ENCODE measurements around the gene LCN1.
"Not testable (repeated sequence)": the region's sequence is repeated elsewhere in the genome, so short reads cannot be mapped to it uniquely, and the experiment has no call there.

The LCN1 gene

DNA sequence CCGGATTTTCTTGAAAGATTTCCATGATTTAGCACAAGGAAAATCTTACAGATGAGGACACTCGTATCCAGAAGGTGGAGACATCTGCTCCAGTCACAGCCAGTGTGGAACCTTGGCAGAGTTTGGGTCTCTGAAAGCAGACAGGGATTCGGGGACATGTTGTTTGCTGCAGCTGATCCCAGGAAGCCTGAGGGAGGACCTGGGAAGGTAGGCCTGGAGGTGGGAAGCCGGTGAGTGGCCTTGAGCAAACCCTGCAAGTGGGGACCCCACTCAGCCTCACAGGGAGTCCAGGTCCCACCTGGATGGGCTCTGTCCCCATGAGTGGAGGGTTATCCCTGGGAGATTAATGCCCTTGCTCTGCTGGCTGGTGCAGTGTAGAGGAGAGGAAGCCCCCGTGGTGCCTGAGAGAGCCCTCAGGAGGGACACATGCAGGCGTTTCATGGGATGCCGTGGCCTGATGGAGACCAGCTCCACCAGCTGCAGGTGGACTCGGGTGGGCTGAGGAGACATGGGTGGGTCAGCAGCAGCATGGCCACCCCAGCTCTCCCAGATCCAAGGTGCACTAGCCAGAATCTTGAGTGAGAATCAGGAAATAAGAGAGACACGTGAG is 12.9 kb upstream of the LCN1 start:
- no peak overlapping the region for H3K4me3 ChIP-seq (ENCODE audit: low read length)
- no peaks in the 10 kb centered on the region for H3K27me3 ChIP-seq (ENCODE audit: control insufficient read depth, insufficient read depth, low read length)
- H3K4me2 ChIP-seq (ENCODE audit: low read length), result no peak overlapping the region
- H3K9me3 ChIP-seq (replicated peaks; ENCODE audit: low read length), result no peaks in the 10 kb centered on the region
- H3K4me1 ChIP-seq (ENCODE audit: control insufficient read depth, insufficient read depth, low read length), result no peaks in the 10 kb centered on the region
- H3K9ac ChIP-seq (ENCODE audit: low read depth, low read length), result no peak overlapping the region
- H3K36me3 ChIP-seq (ENCODE audit: insufficient read depth, low read length), result peaks cover 22% of the 10 kb centered on the region

DNA sequence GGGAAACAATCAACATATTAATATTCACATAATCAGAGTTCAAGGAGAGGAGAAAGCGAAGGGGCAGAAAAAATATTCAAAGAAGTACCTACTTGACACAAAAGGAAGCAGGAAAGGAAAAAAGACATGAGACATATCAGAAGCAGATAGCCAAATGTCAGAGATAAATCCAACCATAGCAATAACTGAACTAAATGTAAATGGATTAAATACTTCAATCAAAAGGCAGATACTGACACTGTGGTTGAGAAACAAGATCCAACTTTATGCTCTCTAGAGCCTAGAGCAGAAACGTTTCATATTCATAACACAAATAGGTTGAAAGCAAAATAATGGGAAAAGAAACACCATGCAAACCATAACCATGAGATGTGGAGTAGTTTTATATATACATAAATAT is 11.8 kb upstream of the LCN1 start:
- H3K4me3 ChIP-seq (ENCODE audit: low read length), result no peak overlapping the region
- H3K9ac ChIP-seq (ENCODE audit: low read depth, low read length), result no peak overlapping the region
- H3K4me2 ChIP-seq (ENCODE audit: low read length), result no peak overlapping the region
- no peaks in the 10 kb centered on the region for H3K9me3 ChIP-seq (replicated peaks; ENCODE audit: low read length)
- H3K36me3 ChIP-seq (ENCODE audit: insufficient read depth, low read length), result peaks cover 10% of the 10 kb centered on the region
- no peaks in the 10 kb centered on the region for H3K4me1 ChIP-seq (ENCODE audit: control insufficient read depth, insufficient read depth, low read length)
- H3K27me3 ChIP-seq (ENCODE audit: control insufficient read depth, insufficient read depth, low read length), result no peaks in the 10 kb centered on the region

DNA sequence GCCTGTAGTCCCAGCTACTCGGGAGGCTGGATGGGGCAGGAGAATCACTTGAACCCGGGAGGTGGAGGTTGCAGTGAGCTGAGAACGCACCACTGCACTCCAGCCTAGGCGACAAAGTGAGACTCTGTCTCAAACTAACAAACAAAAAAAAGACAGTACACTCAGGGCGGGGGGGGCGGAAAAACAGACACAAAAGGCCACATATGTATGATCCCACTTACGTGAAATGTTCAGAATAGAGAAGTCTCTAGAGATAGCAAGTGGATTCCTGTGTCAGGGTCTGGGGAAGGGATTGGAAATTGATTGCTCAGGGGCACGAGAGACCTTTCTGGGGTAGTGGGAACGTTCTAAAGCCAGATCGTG is 9.0 kb upstream of the LCN1 start:
- H3K4me2 ChIP-seq (ENCODE audit: low read length), result no peak overlapping the region
- no peak overlapping the region for H3K9ac ChIP-seq (ENCODE audit: low read depth, low read length)
- no peaks in the 10 kb centered on the region for H3K4me1 ChIP-seq (ENCODE audit: control insufficient read depth, insufficient read depth, low read length)
- no peaks in the 10 kb centered on the region for H3K9me3 ChIP-seq (replicated peaks; ENCODE audit: low read length)
- H3K4me3 ChIP-seq (ENCODE audit: low read length), result no peak overlapping the region
- peaks cover 4% of the 10 kb centered on the region for H3K27me3 ChIP-seq (ENCODE audit: control insufficient read depth, insufficient read depth, low read length)
- H3K36me3 ChIP-seq (ENCODE audit: insufficient read depth, low read length), result no peaks in the 10 kb centered on the region

DNA sequence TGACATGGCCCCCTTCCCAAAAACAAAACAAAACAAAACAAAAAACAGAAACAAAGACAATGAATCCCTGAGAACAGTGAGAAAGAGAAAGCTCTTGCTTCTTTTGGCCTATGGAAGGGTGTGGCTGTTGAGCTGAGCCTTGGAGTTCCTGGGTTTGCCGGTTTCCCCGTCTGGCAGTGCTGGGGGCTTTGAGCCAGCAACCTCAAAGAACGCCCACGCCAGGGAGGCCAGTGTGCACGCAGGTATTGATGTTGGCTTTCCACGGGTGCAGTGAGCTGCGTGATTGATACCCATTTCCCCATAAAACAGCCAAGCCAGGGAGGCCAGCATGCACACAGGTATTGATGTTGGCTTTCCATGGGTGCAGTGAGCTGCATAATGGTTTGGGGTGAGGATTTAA is 8.3 kb upstream of the LCN1 start:
- peaks cover 4% of the 10 kb centered on the region for H3K27me3 ChIP-seq (ENCODE audit: control insufficient read depth, insufficient read depth, low read length)
- no peak overlapping the region for H3K9ac ChIP-seq (ENCODE audit: low read depth, low read length)
- H3K4me2 ChIP-seq (ENCODE audit: low read length), result no peak overlapping the region

DNA sequence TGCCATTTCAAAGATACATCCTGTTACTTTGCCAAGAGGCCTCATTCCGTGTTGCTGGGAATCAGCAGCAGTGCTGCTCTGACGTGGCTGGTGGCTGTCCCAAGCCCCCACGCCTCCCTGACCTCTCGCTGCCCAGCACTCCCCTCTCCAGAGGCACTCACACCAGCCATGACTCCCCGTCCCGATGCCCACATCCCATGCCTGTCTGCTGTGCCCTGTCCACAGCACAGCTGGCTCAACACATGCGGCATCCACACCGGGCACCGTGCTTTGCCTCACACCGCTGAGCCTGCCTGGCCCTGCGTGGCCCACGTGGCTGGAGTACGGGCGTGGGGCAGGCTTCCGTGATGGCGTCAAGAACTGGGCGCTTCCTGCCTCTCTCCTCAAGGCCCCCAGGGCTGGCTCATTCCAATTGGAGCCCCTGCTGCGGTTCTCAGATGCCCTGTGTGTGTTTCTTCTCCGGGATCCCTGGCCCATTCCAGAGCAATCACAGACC is 7.8 kb upstream of the LCN1 start:
- H3K4me2 ChIP-seq (ENCODE audit: low read length), result no peak overlapping the region
- no peaks in the 10 kb centered on the region for H3K9me3 ChIP-seq (replicated peaks; ENCODE audit: low read length)
- no peaks in the 10 kb centered on the region for H3K4me1 ChIP-seq (ENCODE audit: control insufficient read depth, insufficient read depth, low read length)
- H3K9ac ChIP-seq (ENCODE audit: low read depth, low read length), result no peak overlapping the region
- peaks cover 8% of the 10 kb centered on the region for H3K27me3 ChIP-seq (ENCODE audit: control insufficient read depth, insufficient read depth, low read length)
- no peak overlapping the region for H3K4me3 ChIP-seq (ENCODE audit: low read length)
- no peaks in the 10 kb centered on the region for H3K36me3 ChIP-seq (ENCODE audit: insufficient read depth, low read length)

More for the DNA sequence above, 8.3 kb upstream of the LCN1 start:
- Histone ChIP-seq H3K4me3 (ENCODE audit: low read length) (no peak overlapping the region), H3K4me1 (ENCODE audit: control insufficient read depth, insufficient read depth, low read length) (no peaks in the 10 kb centered on the region), H3K9me3 (replicated peaks; ENCODE audit: low read length) (no peaks in the 10 kb centered on the region), H3K36me3 (ENCODE audit: insufficient read depth, low read length) (no peaks in the 10 kb centered on the region)

DNA sequence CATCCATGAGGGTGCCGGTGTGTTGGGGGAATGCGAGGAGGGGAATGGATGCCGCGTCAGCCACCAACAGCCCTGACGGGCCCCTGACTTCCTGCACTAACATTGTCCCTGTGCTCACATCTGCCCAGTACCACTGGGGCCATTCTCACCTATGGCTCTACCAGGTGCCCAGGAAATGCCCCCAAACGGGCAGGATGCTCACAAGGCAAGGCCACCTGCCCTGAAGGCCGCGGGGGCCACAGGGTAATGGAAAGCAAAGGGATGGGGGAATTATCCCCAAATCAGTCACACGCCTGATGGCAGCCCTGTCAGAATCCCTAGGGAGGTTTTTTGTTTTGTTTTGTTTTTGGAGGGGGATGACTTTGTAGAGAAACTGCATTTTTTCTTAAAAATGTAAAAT is 7.3 kb upstream of the LCN1 start:
- peaks cover 11% of the 10 kb centered on the region for H3K27me3 ChIP-seq (ENCODE audit: control insufficient read depth, insufficient read depth, low read length)
- not testable (repeated sequence) for H3K4me2 ChIP-seq (ENCODE audit: low read length); H3K9me3 ChIP-seq (replicated peaks; ENCODE audit: low read length); H3K4me3 ChIP-seq (ENCODE audit: low read length); H3K4me1 ChIP-seq (ENCODE audit: control insufficient read depth, insufficient read depth, low read length); H3K36me3 ChIP-seq (ENCODE audit: insufficient read depth, low read length); H3K9ac ChIP-seq (ENCODE audit: low read depth, low read length)

DNA sequence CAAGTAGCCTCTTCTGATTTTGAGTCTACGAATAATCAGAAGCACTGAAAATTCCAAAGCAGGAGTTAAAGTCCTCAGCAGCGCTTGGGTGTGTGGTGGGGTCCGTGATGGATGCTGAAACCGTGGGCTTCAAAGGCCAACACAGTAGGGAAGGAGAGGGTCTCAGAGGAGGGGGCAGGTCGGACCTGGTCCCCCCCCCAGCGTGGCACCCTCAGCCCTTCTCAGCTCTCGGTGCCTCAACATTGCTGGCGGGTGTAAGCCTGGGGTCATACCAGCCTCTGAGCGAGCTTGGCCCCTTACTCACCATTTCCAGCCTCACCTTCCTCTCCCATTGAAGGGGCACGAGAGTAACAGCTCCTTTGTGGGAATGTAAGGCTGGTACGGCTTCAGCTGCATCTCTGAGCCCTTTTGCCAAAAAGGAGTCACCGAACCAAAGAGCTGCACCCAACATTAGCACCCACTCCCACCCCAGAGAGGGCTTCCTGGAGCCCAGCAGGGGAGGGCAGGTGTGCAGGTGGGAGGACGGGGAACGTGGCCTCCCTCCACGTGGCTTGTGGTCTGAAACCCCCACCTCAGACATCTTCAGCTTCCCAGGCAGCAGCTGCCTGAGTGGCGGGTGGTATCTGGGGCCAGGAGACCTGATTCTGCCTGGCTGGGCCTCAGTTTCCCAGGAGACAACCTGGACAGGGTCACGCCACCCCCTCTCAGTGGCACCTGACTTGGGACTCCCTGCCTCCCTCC is 6.7 kb upstream of the LCN1 start:
- Histone ChIP-seq H3K4me2 (ENCODE audit: low read length) (no peak overlapping the region), H3K9me3 (replicated peaks; ENCODE audit: low read length) (no peaks in the 10 kb centered on the region), H3K9ac (ENCODE audit: low read depth, low read length) (no peak overlapping the region), H3K27me3 (ENCODE audit: control insufficient read depth, insufficient read depth, low read length) (peaks cover 12% of the 10 kb centered on the region), H3K36me3 (ENCODE audit: insufficient read depth, low read length) (no peaks in the 10 kb centered on the region), H3K4me1 (ENCODE audit: control insufficient read depth, insufficient read depth, low read length) (no peaks in the 10 kb centered on the region), H3K4me3 (ENCODE audit: low read length) (no peak overlapping the region)

DNA sequence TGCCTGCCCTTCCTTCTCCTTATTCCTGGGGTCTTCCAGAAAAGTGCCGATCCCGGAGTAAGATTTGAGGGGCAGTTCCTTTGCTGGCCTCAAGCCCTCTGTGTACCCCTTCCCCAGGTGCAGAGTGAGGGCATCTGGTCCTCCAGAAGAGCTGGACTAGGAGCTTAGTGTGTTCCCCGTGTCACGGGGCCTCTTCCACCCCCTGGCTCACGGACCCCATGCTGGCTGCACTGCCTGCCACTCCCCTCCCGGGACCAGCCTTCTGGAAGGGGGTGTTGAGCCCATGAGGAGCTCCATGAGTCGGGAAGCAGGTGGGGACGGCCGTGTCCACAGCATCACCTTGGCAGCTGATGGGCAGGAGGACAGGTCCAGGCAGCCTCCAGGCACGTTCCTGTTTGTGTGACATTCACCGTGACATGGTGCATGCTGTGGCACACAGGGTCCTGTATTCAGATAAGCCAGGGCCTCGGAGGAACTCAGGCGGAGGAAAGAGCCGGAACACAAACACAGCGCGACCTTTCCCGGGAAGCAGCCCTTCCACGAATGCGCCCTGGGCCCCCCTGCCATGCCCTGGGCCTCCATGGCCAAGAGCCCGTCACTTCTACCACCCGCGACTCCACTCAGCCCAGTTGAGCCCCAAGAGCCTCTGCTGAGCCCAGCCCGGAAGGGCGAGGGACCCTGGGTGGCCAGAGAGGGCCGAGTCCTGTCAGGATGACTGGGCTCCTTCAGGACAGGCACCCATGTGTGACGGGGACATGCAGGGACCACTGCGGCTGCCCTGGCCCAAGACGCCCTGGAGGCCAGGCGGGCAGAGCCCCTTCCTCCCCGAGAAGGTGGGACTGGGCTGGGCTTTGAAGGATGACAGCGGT is 5.9 kb upstream of the LCN1 start:
- no peaks in the 10 kb centered on the region for H3K36me3 ChIP-seq (ENCODE audit: insufficient read depth, low read length)
- H3K9me3 ChIP-seq (replicated peaks; ENCODE audit: low read length), result no peaks in the 10 kb centered on the region
- peaks cover 15% of the 10 kb centered on the region for H3K27me3 ChIP-seq (ENCODE audit: control insufficient read depth, insufficient read depth, low read length)

DNA sequence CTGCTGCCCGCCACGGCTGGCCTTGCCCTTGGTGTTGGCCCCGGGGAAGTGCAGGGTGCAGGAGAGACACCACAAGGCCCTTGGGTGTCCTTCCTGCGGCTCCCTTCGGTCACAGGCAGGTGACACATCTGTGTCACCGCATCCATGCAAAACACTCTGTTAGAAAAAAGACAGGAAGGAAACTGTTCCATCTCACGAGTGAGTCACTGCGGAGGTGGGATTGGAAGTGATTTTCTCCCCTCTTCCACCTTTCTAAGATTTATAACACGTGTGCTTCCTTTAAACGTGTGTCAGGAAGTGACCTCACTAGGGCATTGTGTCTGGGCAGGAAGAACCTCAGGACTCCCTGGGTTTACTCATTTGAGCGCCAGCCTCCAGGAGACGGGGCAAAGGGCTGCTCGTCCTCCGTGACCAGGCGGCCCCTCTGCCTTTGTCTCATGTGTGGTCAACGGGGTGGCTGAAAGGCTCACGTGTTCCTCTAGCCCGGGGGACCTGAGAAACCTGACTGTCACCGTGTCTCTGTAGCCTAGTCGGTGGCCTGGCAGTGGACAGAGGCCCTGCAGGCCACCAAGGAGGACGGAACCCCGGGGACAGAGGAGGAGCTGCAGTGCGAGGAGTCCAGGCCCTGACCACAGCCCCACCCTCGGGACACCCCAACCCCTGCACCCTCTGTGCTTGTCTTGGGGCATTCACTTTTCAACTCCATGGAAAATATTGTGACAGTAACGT is 4.9 kb upstream of the LCN1 start:
- no peaks in the 10 kb centered on the region for H3K4me1 ChIP-seq (ENCODE audit: control insufficient read depth, insufficient read depth, low read length)
- H3K4me3 ChIP-seq (ENCODE audit: low read length), result no peak overlapping the region
- no peaks in the 10 kb centered on the region for H3K9me3 ChIP-seq (replicated peaks; ENCODE audit: low read length)
- H3K4me2 ChIP-seq (ENCODE audit: low read length), result no peak overlapping the region
- no peak overlapping the region for H3K9ac ChIP-seq (ENCODE audit: low read depth, low read length)
- H3K36me3 ChIP-seq (ENCODE audit: insufficient read depth, low read length), result no peaks in the 10 kb centered on the region
- peaks cover 19% of the 10 kb centered on the region for H3K27me3 ChIP-seq (ENCODE audit: control insufficient read depth, insufficient read depth, low read length)

More for the DNA sequence above, 5.9 kb upstream of the LCN1 start:
- Histone ChIP-seq H3K9ac (ENCODE audit: low read depth, low read length) (no peak overlapping the region), H3K4me1 (ENCODE audit: control insufficient read depth, insufficient read depth, low read length) (no peaks in the 10 kb centered on the region), H3K4me2 (ENCODE audit: low read length) (no peak overlapping the region), H3K4me3 (ENCODE audit: low read length) (no peak overlapping the region)

DNA sequence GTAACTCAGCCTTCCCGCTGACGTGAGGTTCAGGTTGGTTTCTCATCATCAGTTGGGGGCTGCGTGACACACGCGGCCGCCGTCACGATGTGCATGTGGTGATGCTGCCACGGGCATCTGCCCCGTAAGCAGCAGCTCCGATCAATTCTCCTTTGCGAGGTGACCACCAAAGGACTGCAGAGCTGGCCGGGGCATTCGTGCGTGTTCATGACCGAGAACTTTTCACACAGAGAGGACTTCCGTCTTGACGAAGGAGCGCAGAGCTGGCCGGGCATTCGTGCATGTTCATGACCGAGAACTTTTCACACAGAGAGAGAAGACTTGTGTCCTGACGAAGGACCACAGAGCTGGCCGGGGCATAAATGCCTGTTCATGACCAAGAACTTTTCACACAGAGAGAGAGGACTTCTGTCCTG is 3.8 kb upstream of the LCN1 start:
- Histone ChIP-seq H3K4me1 (ENCODE audit: control insufficient read depth, insufficient read depth, low read length) (no peaks in the 10 kb centered on the region), H3K27me3 (ENCODE audit: control insufficient read depth, insufficient read depth, low read length) (peaks cover 22% of the 10 kb centered on the region), H3K9me3 (replicated peaks; ENCODE audit: low read length) (no peaks in the 10 kb centered on the region), H3K36me3 (ENCODE audit: insufficient read depth, low read length) (no peaks in the 10 kb centered on the region), H3K4me2 (ENCODE audit: low read length) (no peak overlapping the region), H3K4me3 (ENCODE audit: low read length) (no peak overlapping the region), H3K9ac (ENCODE audit: low read depth, low read length) (no peak overlapping the region)

Data from skeletal muscle satellite cell (primary cell).